Progenitor cell of endocrine pancreas (in vitro differentiated cells): ENCODE data around the gene ANO8. TPM values are rescaled to one million over a fixed set of nuclear protein-coding genes. Genes with fewer than 3 reads are reported as not detected.
A peak's percentile ranks its signal among the peaks of the same experiment; 100 is the strongest.
"Not testable (repeated sequence)": the region's sequence is repeated elsewhere in the genome, so short reads cannot be mapped to it uniquely, and the experiment has no call there.

Experiments used
- DNase-seq: peaks from one replicate; pipeline ENCODE4 v3.0.0; 2021; ENCODE audit warnings: low spot score; ENCODE audit not compliant: unreplicated experiment
- H3K27ac Mint-ChIP-seq: 2 replicates; pipeline ENCODE4 v1.8.0; 2021; ENCODE audit warnings: mild to moderate bottlenecking, moderate library complexity, mixed read lengths
- H3K27me3 Mint-ChIP-seq: 2 replicates; pipeline ENCODE4 v1.8.0; 2021; ENCODE audit warnings: mixed read lengths
- H3K36me3 Mint-ChIP-seq: 2 replicates; pipeline ENCODE4 v1.8.0; 2022; ENCODE audit warnings: mixed read lengths; ENCODE audit not compliant: insufficient read depth
- H3K4me1 Mint-ChIP-seq: 2 replicates; pipeline ENCODE4 v1.8.0; 2021; ENCODE audit warnings: low read depth, mixed read lengths
- H3K4me3 Mint-ChIP-seq: 2 replicates; pipeline ENCODE4 v1.8.0; 2021; ENCODE audit warnings: low read depth, mild to moderate bottlenecking, moderate library complexity, mixed read lengths
- H3K9me3 Mint-ChIP-seq: 2 replicates; pipeline ENCODE4 v1.8.0; 2021; ENCODE audit warnings: low read depth, mixed read lengths
- total RNA-seq: library from RNA; stranded (reverse); gene quantifications from 2 replicates; pipeline ENCODE4 v1.2.1, GENCODE V29; 2021
- TF ChIP-seq, protein P1 (sequence below): fragments of 200-600 bp; sonication (generic); IDR thresholded peaks from one replicate; pipeline ENCODE4 v1.5.0; 2021; ENCODE audit warnings: antibody characterized with exemption, mild to moderate bottlenecking; ENCODE audit not compliant: unreplicated experiment

Gene ANO8
- total RNA-seq, 1 donor from 2014 or later = 45.2 TPM

DNA sequence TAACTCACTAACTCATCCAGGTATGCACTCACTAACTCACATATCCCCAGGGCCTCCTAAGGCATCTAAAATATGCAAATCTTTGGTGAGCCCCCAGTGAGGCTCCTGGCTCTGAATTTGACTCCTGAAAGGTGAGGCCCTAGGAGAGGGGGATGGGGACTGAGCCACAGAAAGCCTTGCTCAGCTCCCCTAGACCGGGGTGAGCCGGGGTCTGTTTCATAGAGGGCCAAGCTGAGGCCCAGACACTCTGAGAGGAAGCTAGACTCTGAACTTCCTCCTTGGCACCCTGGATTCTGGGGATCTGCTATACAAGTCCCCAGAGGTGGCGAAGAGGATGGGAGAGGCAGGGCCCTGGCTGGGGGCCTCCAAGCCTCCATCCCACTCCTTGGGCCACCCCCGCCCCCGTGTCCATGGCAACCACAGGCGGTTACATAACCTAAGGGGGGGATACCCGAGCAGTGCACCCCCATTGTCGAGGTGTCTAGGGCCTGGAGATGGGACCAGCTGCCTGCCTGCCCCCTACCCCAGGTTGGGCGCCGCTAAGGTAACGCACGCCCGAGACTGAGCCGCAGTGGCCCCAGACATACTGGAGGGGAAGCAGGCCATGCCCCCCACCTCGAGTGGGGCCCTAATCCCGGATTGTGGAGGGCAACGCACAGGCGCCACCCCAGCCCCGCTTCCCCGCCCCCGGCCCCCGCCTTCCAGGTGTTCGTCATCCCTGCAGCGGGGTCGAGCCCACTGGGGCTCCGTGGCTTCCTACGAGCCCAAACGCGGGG lies 32.1 kb downstream of the ANO8 start:
- H3K36me3 Mint-ChIP-seq = peaks cover 7% of the 10 kb centered on the region
- peaks cover 12% of the 10 kb centered on the region for H3K4me1 Mint-ChIP-seq
- H3K9me3 Mint-ChIP-seq = no peaks in the 10 kb centered on the region
- peak overlapping the region; percentile 69 for H3K4me3 Mint-ChIP-seq
- H3K27ac Mint-ChIP-seq = no peak overlapping the region
- no peaks in the 10 kb centered on the region for H3K27me3 Mint-ChIP-seq
- TF ChIP-seq, protein P1, sequence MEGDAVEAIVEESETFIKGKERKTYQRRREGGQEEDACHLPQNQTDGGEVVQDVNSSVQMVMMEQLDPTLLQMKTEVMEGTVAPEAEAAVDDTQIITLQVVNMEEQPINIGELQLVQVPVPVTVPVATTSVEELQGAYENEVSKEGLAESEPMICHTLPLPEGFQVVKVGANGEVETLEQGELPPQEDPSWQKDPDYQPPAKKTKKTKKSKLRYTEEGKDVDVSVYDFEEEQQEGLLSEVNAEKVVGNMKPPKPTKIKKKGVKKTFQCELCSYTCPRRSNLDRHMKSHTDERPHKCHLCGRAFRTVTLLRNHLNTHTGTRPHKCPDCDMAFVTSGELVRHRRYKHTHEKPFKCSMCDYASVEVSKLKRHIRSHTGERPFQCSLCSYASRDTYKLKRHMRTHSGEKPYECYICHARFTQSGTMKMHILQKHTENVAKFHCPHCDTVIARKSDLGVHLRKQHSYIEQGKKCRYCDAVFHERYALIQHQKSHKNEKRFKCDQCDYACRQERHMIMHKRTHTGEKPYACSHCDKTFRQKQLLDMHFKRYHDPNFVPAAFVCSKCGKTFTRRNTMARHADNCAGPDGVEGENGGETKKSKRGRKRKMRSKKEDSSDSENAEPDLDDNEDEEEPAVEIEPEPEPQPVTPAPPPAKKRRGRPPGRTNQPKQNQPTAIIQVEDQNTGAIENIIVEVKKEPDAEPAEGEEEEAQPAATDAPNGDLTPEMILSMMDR = no peak
- DNase-seq = no peak

DNA sequence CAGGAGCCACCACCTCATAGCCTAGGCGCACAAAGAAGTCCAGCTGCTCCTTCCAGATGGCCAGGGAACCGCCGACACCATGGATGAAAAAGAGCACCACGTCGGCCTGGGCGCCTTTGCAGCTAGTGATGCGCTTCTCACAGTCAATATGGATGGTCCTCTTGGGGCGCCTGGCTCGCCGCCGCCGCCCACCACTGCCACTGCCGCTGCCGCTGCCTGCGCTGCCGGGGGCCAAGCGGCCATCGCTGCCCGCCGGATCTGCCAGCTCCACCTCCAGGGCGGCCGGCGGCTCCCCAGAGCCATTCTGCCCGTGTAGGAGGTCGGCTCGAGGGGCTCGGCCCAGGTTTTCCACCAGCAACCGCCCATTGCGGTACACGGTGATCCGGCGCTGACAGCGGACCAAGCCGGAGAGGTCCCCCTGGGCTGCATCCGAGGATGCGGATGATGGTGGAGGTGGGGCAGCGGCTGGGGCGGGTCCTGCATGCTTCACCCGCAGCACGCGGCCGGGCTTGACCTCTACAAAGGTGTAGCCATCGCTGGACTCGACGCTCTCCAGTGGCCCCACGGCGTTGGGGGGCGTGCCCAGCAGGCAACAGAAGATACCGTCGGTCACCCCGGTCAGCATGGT lies 33.5 kb downstream of the ANO8 start:
- Mint-ChIP-seq H3K9me3 (no peaks in the 10 kb centered on the region), H3K4me3 (no peak overlapping the region), H3K36me3 (peaks cover 10% of the 10 kb centered on the region), H3K4me1 (peaks cover 8% of the 10 kb centered on the region), H3K27me3 (no peaks in the 10 kb centered on the region), H3K27ac (no peak overlapping the region)
- DNase-seq = no peak
- TF ChIP-seq, protein P1 = no peak

DNA sequence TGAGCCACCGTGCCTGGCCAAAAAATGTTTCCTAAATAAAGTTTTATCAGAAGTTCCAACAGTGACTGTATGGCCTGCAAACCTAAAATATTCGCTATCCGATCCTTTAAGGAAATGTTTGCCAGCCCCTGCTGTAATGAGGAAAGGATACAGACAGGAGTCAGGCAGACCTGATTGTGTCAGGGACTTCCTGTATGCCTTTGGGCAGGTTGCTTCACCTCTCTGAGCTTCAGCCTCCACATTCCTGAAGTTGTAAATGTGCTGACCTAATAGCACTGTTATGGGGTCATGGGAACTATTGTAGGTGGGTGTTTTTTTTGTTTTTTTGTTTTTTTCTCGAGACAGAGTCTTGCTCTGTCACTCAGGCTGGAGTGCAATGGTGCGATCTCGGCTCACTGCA lies 37.7 kb downstream of the ANO8 start:
- Mint-ChIP-seq H3K27me3 (no peaks in the 10 kb centered on the region), H3K9me3 (no peaks in the 10 kb centered on the region), H3K27ac (no peak overlapping the region), H3K4me1 (peaks cover under 1% of the 10 kb centered on the region), H3K4me3 (no peak overlapping the region), H3K36me3 (peaks cover 15% of the 10 kb centered on the region)
- TF ChIP-seq, protein P1 = no peak
- DNase-seq = no peak

DNA sequence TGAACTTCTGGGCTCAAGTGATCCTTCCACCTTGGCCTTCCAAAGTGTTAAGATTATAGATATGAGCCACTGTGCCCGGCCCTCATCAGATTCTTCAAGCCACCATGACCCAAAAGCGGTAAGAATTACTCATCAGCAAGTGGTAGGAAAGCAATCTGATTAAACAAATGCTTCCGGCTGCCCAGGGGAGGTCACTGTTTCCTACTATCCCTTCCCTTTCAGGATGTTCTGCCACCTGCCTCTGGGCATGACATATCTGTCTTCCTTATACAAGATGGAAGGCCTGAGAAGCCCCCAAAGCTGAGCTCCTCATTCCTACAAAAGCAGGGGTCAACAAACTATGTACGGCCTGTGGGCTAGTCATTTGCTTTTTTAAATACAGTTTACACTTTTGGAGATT lies 38.4 kb downstream of the ANO8 start:
- no peak overlapping the region for H3K27ac Mint-ChIP-seq
- H3K36me3 Mint-ChIP-seq = peaks cover 15% of the 10 kb centered on the region
- H3K4me3 Mint-ChIP-seq = no peak overlapping the region
- no peaks in the 10 kb centered on the region for H3K27me3 Mint-ChIP-seq
- TF ChIP-seq, protein P1 = no peak
- H3K9me3 Mint-ChIP-seq = no peaks in the 10 kb centered on the region
- no peaks in the 10 kb centered on the region for H3K4me1 Mint-ChIP-seq
- DNase-seq = no peak

DNA sequence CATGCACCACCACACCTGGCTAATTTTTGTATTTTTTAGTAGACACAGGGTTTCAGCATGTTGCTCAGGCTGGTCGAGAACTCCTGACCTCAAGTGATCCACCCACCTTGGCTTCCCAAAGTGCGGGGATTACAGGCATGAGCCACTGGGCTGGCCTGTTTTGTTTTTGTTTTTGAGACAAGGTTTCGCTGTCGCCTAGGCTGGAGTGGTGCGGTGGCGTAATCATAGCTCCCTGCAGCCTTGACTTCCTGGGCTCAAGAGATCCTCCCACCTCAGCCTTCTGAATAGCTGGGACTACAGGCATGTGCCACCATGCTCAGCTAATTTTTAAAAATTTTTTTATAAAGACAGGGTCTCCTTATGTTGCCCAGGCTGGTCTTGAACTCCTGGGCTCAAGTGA lies 39.1 kb downstream of the ANO8 start:
- not testable (repeated sequence) for H3K9me3 Mint-ChIP-seq, H3K4me3 Mint-ChIP-seq, H3K27me3 Mint-ChIP-seq, DNase-seq, H3K27ac Mint-ChIP-seq, H3K4me1 Mint-ChIP-seq
- peaks cover 15% of the 10 kb centered on the region for H3K36me3 Mint-ChIP-seq
